NCI-H774 (cell line): ENCODE results near the gene AR.

Source experiments
- DNase-seq: peaks from one replicate; lab custom pipeline; 2025; lab: John Stamatoyannopoulos, UW

Gene AR

DNA sequence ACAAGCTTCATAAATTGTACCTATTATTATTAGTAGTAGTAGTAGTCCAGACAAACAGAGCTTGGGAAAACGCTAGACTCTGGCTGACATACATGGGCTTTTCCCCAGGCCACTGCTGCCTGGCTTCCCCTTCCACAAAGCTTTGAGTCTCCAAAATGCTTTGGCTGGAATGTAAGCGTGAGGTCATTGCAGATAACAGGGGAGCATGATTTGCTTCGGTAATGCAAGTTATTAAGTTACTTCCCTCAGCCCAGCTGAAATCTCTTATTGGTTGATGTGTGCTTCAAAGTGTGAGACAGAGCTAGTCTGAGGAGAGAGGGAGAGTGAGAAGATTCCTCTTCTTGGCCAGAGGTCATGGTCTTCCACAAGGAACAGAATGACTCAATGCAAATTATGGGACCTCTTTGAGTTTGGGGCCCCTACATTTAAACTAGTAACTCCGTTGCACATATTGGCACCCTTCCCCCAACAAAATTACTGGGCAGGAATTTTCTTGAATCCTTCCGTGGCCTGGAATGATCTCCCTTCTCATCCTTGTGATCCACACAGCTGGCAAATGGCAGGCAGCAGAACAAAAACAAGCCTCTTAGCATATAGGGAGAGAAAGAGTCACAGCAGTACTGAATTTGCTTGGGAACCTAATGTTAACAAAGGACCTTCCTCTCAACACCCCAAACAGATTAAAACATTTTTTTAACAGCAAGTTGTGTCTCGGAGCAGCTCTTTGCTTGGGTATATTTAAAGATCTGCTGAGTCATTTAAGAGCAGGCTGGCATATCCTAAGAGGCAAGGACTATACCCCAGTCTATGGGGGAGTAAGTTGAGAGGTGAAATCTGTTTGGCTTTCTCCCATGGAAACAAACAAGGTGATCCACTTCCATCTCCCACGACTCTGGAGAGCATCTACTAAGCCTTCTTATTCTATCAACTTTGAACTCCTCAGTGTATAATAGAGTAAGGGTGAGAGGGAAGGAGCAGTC lies 19.9 kb downstream of the AR start:
- DNase-seq = no peak

DNA sequence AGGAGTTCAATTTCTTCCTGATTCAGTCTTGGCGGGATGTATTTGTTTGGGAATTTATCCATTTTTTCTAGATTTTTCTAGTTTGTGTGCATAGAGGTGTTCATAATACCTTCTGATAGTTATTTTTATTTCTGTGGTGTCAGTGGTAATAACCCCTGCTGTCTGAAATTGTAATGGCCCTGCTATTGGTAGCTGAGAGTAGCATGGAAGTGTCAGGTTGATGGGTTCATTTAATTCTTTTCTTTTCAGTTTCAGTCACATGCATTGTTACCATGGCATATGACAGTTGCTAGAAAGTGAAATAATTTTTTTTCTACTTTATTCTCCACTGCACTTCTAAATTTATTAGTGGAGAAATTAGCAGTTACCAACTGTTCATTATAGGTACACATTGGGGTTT lies 20.7 kb downstream of the AR start:
- no peak for DNase-seq

DNA sequence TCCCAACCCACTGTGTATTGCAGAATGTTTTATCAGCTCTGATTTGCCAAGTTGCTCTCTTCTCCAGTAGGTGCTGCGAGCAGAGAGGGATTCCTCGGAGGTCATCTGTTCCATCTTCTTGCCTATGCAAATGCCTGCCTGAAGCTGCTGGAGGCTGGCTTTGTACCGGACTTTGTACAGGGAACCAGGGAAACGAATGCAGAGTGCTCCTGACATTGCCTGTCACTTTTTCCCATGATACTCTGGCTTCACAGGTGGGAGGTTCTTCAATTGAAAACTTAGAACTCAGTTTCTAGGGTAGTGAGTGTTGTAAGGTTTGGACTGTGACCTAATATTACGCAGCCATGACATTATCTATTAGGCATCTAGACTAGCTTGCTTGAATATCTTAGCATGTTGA lies 24.9 kb downstream of the AR start:
- no peak for DNase-seq

DNA sequence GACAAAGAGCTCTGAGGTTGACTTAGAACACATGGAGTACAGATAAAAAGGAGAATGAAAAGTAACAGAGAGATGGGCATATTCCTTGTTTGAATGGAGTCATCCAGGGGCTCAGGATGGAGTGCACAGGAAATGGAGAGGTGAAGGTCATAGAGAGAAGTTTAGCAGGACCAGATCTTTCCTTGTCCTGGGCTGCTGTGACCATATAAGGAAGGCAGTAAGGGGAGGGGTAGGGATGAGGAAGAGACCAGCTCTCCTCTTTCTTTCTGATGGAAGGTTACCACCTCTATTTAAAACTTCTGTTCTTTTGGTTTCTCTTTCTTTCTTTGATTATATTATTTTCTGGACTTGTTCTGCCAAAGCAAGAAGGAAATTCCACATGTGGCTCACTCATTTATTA lies 27.0 kb downstream of the AR start:
- DNase-seq = no peak

DNA sequence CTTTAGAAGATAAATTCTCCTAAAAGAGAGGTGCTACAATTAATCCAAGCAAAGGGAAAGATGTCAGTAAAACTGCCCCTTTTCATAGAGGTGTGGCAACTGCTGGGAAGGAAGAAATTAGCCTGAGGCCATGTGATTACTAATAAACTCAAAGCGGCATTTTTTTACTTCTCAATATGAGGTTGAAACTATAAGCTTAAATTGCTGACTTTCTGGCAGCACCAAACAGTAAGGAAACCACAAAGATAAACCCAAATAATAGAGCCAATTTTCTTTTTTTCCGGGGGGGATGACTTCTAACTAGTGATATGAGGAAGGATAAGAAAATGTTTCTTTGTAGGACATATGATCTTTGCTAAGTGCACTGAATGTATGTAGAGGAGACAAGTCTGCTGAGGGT lies 30.9 kb downstream of the AR start:
- DNase-seq = no peak

DNA sequence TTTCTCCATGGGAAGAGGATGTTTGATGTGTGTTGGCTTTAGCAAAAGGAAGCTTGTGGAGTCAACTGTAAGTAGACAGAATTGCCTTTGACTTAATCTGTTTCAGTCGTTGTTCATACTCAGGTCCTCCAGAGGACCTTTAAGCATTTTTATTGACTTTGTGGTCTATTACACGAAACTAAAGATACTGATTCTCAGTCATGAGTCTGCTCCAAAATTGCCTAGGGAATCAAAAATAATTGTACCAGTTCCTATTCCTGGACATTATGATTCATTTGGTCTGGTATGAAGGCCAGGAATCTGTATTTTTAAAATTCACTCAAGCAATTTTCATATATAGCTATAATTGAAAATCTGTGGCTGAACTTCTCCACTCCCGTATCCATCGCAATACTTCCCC lies 38.6 kb downstream of the AR start:
- DNase-seq = no peak

DNA sequence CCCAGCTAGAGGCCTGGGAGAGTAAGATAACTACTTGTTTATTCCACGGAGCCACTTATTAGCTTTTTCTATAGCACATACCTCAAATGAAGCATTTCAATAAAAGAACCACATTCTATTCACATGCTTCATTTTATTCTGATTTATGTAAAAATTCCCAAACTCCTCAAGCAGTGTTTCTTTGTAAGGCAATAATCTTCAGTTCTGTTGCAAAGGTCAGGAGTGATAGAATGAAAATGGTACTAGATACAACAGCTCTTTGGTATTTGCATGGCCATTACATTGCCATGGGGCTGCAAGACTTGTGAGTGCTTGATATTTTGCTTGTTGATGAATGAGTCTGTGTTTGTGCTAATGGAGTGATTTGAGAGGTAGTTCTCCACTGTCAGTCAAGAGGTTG lies 39.4 kb downstream of the AR start:
- no peak for DNase-seq

DNA sequence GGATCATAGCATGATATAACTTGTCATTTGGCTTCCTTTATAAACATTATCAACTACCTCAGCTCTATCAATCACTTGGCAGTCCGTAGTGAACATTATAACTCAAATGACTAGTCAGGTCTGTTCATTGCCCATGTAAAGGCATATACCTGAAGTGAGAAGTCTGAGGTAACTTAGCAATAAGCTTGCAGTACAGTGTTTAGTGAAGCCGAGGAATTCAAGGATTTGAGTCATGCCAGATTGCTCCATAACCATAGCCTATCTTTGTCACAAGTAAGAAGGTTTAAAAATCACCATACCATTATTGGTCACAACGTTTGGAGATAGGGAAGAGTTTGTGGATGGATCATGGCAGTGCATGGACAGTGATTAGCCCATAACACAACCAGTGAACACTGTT lies 41.6 kb downstream of the AR start:
- DNase-seq = no peak

DNA sequence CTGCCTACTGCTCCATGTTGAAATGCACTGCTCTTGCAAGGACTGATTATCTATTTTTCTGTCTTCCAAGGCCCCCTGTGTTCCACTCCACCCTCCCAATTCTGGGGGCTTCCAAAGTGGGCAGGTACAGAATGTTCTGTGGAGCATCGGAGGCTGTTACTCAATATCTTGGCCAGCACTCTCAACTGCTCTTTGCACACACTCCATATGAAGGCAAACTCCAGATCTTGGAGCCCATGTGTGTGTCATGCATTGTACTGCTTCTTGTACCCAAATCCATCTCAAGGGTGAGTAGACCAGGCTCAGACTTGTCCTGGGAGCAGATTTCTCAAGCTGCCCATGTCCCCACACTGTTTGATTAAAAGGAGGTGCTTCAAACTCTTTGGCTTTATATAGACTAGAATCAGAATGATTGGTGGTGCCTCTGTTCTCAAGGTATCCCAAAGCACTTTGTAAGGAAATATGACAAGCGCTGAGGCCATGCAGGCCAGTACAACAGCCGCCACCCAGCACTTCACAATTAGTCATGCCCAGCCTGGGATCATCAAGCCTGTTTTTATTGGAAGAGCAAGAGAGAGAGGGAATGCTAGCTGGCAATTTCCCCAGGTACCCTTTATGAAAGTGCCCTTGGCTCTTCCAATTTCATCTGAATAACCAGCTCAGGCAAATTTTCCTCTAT lies 44.3 kb downstream of the AR start:
- DNase-seq = no peak

DNA sequence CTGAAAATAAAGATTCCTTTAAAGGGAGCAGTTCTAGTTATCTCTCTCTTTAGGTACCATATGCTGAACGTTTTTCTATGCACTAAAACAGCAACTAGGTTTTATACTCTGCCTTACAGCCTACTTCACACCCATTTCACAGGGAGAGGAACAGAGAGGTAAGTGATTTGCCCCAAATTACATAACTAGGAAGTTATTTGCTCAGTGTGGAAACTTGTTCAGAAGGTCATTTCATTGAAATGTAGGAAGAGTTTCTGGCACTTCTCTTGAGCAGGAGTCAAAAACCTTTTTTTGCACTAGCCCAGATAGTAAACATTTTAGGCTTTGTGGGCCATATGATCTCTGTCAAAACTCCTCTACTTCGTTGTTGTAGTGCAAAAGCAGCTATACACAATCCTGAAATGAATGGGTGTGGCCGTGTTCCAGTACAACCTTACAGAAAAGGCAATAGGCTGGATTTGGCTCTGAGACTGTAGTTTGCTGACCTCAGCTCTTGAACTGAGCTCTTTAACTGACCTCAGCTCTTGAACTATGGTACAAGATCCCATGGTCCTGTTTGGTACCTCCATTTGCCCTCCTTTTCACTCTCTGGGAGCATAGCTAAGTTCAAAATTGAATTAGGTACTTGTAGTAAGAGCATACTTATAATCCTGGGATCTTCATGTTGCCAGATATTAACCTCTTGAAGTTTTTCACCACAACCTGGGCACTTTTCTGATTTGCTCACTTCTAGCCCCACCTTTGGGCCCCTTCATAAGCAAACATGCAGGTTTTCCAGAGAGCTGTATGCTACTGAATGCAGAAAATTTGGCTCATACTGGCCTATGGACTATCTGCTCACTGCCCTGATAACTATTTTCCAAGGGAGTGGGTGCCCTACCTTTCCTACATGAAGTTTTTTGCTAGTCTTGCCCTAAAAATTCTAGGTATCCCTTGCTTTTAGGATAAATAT lies 53.3 kb downstream of the AR start:
- no peak for DNase-seq

DNA sequence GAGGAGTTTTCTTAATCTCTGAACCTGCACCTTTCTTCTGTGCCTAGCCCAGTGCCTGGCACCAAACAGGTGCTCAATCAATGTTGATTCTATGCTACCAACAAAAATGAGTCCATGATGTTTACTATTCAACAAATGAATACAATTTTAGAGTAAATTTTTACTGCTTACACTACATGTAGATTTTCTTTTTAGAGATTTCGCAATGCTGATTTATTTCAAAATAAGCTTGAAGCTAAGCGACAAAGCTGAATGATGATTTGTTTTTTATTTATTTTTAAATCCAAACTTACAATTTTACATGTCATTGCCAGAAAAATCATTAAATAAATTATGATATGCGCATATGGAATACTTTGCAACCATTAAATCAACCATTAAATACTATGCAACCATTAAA lies 55.7 kb downstream of the AR start:
- DNase-seq = no peak

DNA sequence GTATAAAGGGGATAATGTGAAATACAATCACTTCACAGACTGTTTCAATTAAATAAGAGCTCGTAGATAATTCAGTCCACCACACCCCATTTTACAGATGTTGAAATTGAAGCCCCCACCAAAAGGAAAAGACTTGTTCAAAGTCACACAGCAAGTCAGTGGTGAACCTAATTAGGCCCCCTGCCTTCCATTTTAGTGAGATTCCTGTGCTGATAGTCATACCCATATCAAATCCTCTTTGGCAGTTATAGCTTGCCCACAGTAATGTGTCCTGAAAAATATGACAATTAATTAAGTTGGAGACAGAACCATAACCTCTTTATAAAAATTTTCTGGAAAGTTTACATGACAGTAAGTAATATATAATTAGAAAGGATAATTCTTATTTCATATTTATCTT lies 58.0 kb downstream of the AR start:
- DNase-seq = no peak

DNA sequence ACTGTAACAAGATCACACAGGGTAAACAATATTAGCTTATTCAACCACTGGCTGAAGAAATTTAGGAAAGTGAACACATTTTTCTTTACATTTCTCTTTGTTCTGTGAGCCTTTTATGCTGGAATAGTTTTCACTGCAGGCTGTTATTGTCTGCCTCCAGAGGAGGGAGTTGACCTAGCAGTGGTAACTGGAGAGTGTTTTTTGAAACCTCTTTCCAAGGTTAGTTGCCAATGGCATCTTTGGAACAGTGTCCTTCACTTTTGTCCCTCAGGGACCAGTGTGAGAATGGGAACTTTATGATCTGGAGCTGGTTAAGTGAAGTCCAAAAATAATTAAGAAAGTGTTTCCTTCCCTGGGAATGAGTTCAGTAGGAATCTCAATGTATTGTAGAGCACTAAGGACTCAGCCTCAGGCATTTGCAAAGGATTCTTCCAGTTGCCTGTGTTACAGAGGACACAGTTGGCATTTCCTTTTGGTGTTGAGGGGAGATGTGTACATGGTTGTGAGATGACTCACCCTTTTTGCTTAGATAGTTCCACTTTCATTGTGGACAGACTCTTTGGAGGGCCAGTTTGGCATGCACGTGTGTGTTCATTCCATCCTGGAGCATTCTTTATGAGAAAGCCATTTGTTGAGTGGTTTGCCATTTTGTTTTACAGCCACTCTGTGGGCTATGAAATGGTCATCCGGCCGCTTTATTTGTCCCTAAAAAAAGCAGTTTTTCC lies 61.3 kb downstream of the AR start:
- no peak for DNase-seq

DNA sequence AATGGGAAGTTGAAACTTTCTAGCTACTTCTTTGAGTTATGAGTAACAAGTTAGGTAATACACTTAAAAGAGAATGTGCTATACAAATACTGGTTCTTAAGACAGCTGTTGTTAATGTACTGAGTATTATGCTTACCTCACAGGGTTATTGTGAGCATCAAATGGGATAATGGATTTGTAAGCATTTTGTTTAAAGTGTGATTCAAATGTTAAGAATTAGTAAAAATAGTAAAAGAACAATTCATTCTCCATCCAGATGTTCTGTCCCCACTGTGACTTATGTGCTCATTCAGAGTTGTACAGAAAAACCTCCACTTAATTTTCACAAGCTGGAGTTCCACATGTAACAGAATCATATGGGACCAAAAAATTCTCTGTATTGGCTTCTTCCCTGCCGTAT lies 63.6 kb downstream of the AR start:
- no peak for DNase-seq

DNA sequence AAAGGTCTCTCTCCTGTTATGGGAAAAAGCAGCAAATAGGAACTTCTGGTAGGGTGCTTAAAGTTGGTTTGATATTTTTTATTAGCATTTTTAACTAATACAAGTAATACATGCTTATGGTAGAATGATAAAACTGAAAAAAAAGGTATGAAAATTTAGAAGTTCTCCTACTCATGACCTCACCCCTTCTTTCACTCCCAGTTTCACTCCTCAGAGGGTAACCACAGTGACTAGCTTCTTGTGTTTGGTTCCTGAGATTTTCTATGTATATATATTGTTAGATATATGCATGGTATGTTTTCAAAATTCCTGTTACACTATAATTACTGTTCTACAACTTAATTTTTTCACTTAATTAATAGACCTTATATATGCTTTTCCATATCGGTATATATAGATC lies 66.5 kb downstream of the AR start:
- no peak for DNase-seq

DNA sequence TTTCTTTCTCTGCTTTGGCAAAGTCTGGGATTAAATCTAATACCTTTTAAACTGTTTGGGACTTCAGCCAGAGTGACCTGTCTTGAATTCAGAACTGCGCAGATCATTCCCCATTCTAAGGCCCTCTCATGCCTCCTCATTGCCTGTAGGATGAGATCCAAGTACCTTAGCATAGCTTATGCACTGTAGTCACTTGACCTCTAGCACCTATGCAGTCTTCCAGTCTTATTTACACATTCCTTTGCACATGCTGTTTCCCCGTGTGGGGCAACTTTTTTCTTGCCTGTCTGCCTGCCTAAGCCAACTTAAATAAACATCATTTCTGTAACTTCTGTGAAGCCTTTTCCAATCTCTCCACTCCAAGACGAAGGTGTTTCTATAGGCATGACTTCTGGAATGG lies 68.4 kb downstream of the AR start:
- DNase-seq = no peak

DNA sequence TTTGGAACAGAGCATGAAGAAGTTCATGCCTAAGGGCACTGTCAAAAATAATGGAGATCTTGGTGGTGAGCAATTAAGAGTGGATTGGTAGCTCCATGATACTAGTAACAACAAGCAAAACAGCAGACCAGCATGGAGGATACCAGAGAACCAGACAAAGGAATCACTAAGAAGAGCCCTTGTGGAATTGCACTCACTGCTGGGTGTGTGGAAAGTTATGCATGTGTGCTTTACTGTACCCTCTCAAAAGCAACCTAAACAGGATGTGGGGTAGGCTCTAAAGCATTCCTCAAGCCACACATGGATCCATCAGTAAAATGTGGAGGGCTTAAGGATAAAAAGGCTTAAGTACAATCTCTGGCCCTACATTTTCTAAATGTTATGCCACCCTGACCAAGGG lies 69.5 kb downstream of the AR start:
- no peak for DNase-seq

DNA sequence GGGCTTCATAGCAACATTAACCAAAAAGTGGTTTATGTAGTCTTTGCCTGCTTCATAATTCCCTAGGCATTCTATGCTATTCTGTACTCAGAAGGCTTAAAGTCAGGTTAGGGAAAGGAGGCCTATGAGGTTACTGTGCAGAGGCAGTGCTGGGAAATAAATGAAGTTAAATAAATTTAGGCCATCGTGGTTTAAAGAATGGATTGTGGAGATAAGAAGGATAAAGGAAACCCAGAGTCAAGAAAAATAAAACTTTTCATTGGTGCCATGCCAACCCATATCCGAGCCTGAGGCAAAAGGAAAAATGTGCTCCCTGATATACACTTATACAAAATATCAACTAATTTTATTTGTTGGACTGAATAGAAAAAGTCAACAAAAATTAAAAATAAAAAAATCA lies 70.2 kb downstream of the AR start:
- no peak for DNase-seq

DNA sequence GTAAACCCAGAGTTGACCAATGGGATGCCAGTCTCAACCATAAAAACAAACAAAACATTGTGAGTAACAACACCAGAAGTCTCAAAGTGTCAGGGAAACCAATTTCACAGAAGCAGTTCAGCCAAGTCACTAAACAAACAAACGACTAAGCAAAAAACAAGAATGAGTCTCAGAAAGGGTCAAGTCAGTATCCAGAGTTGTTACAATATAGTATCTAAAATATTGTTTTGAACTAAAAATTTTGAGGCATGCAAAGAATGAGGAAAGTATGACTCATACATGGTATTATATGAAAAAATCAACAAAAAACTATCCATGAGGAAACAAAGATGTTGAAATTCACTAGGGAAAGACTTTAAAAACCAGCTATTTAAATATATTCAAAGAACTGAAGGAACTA lies 70.6 kb downstream of the AR start:
- no peak for DNase-seq

DNA sequence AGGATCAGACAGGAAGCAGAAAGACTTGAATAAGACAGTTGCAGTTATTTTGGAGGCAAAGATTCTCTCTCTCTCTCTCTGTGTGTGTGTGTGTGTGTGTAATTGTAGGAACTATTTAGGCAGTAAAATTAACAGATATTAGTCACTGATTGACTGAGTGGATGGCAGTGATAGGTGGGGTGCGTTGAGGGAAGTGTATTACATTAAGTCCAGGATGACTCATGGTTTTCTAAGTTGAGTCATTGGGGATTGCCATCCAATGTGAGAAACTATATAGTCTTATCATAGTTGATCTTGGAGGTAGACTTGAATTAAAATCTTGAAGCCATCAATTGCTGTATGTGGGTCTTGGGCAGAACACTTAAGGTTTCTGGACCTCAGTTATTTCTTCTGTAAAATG lies 75.4 kb downstream of the AR start:
- DNase-seq = no peak

DNA sequence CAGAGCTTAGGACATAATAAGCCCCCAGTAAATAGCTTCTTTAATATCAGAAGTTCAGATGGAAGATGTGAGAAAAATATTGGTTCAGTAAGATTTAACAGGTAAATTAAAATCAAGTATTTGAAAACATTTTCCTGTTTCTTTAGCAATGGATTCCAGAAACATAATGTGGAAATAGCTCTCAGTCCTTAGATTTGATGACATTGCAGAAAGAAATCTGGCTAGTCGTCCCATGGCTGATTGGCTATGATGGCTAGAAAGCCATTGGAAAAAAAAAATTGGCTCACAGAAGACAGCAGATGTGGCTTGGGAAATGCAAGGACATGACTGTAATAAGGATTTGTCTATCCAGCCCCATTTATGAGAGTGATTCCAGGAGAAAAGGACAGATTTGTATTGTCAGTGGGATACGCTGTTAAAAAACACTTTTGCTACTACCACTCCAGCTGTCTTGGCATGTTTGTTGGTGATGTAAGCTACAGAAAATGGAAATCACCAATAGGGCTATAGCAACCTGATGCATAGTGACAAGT lies 78.3 kb downstream of the AR start:
- no peak for DNase-seq

DNA sequence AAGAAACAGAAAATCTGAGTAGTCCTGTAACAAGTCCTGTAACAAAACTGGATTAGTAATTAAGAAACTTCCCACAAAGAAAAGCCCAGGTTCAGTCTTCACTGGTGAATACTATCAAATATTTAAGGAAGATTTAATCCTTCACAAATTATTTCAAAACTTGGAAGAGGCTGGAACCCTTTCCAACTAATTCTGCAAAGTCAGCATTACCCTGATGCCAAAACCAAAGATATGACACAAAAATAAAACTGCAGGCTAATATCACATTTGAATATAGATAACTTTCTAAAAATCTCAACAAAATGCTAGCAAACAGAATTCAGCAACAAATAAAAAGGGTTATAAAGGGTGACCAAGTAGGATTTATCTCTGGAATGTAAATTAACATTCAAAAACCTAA lies 80.5 kb downstream of the AR start:
- no peak for DNase-seq
